HEK293T (cell line): ENCODE results near the gene CLIC3.

ENCODE experiments used
- ARNT ChIP-seq: fragments of 450-650 bp; IDR thresholded peaks from 2 replicates; pipeline ENCODE4 v1.6.1; 2017; ENCODE audit warnings: mild to moderate bottlenecking
- ELF4 ChIP-seq: fragments of 450-650 bp; IDR thresholded peaks from 2 replicates; pipeline ENCODE4 v1.6.1; 2017; ENCODE audit warnings: antibody characterized with exemption
- FOXM1 ChIP-seq: fragments of 450-650 bp; IDR thresholded peaks from 2 replicates; pipeline ENCODE4 v1.6.1; 2017; ENCODE audit warnings: mild to moderate bottlenecking, borderline replicate concordance
- HDGF ChIP-seq: fragments of 450-650 bp; IDR thresholded peaks from 2 replicates; pipeline ENCODE4 v1.6.1; 2017; ENCODE audit warnings: antibody characterized with exemption, borderline replicate concordance

- TF ChIP-seq FOXM1 = no peak
- no peak for TF ChIP-seq ELF4
- no peak for TF ChIP-seq ARNT
- TF ChIP-seq HDGF = no peak
Measured at GRCh38 chr9:137016436-137016835, 20.1 kb upstream of the CLIC3 start.
